K562 (cell line): ENCODE results near the gene UFSP2. TPM values are rescaled to one million over a fixed set of nuclear protein-coding genes. Genes with fewer than 3 reads are reported as not detected.
A peak's percentile ranks its signal among the peaks of the same experiment; 100 is the strongest.

Source experiments
- ATAC-seq: fragments of 200-7000 bp; cut with Tn5 transposase; 3 replicates; pipeline ENCODE4 v1.9.1; 2020; ENCODE audit warnings: moderate library complexity
- BruUV-seq: library from RNA; stranded (reverse); fragments of 400-500 nt; replicated peaks from 2 replicates; lab custom pipeline; 2021; lab: Mats Ljungman, UMichigan
- CTCF ChIA-PET: fragments of 300-600 bp; formaldehyde crosslinking; extraction: SDS; loops from one replicate; lab custom pipeline; 2021; ENCODE audit warnings: low intra/inter-chr PET ratio; lab: Yijun Ruan, JAX
- POLR2A ChIA-PET: fragments of 300-600, 350-650 bp; sonication (Branson Sonifier 250); formaldehyde crosslinking; extraction: SDS; loops from one replicate; lab custom pipeline; 2021; ENCODE audit warnings: antibody characterized with exemption, inconsistent platforms; lab: Yijun Ruan, JAX
- DNase-seq, 4 experiments: peaks; one replicate each; pipeline versions ENCODE4 v3.0.0 to v3.0.0-alpha.2; 2011 to 2018; ENCODE audit warnings: low spot score in 3 of 4, mixed read lengths in 3 of 4; ENCODE audit errors: extremely low read depth in 1 of 4
- FAIRE-seq: peaks from 2 replicates; lab custom pipeline; 2011; peaks lifted over from hg19 to GRCh38; lab: Jason Lieb, UNC
- H2AFZ ChIP-seq: 2 replicates; pipeline ENCODE4 v1.6.0; 2011; ENCODE audit warnings: low read depth, low read length, control low read depth, inconsistent platforms
- H3K27ac ChIP-seq: fragments of 200-600 bp; 3 replicates; pipeline ENCODE4 v1.8.0; 2011; ENCODE audit warnings: low read depth, mild to moderate bottlenecking, control low read depth, inconsistent platforms, low read length, moderate library complexity, mixed read lengths; ENCODE audit errors: extremely low read depth
- H3K27me3 ChIP-seq, 2 experiments: fragments of 300-600 bp in 1 of 2; 2 replicates in 1 of 2; 3 replicates in 1 of 2; pipeline versions ENCODE4 v1.6.0 to v1.8.0; 2011; ENCODE audit warnings: inconsistent platforms in 2 of 2, low read length in 2 of 2, mild to moderate bottlenecking in 1 of 2, mixed read lengths in 1 of 2, moderate library complexity in 1 of 2; ENCODE audit not compliant: control insufficient read depth in 2 of 2, insufficient read depth in 2 of 2
- H3K36me3 ChIP-seq: fragments of 300-600 bp; 3 replicates; pipeline ENCODE4 v1.8.0; 2011; ENCODE audit warnings: mild to moderate bottlenecking, low read length, inconsistent platforms; ENCODE audit not compliant: control insufficient read depth, insufficient read depth
- H3K4me1 ChIP-seq, 2 experiments: fragments of 200-600 bp in 1 of 2; replicated peaks in 1 of 2; 2 replicates in 1 of 2; 3 replicates in 1 of 2; pipeline versions ENCODE4 v1.5.1 to v1.8.0; 2011; ENCODE audit warnings: inconsistent platforms in 2 of 2, low read length in 2 of 2, mild to moderate bottlenecking in 1 of 2, mixed read lengths in 1 of 2, moderate library complexity in 1 of 2; ENCODE audit not compliant: control insufficient read depth in 2 of 2, insufficient read depth in 2 of 2
- H3K4me2 ChIP-seq: 2 replicates; pipeline ENCODE4 v1.6.1; 2011; ENCODE audit warnings: low read length, control low read depth, inconsistent platforms, mixed read lengths; ENCODE audit not compliant: insufficient read depth
- H3K4me3 ChIP-seq: fragments of 200-600 bp; sonication (generic), shearing (Covaris generic); 2 replicates; pipeline ENCODE4 v1.5.1; 2016; ENCODE audit warnings: control low read depth, inconsistent platforms
- H3K79me2 ChIP-seq: fragments of 200-600 bp; 3 replicates; pipeline ENCODE4 v1.8.0; 2011; ENCODE audit warnings: low read length, inconsistent platforms; ENCODE audit not compliant: control insufficient read depth, insufficient read depth
- H3K9ac ChIP-seq, 2 experiments: 2 replicates each; pipeline versions ENCODE4 v1.6.0 to v1.6.1; 2011; ENCODE audit warnings: low read depth in 2 of 2, low read length in 2 of 2, control low read depth in 1 of 2, inconsistent platforms in 1 of 2, mild to moderate bottlenecking in 1 of 2, mixed read lengths in 1 of 2; ENCODE audit not compliant: insufficient read depth in 1 of 2
- H3K9me1 ChIP-seq: one replicate; pipeline ENCODE4 v1.6.0; 2011; ENCODE audit warnings: inconsistent platforms, mild to moderate bottlenecking, low read length, moderate library complexity; ENCODE audit not compliant: control insufficient read depth, insufficient read depth
- H3K9me3 ChIP-seq: replicated peaks from 2 replicates; pipeline ENCODE4 v1.5.1; 2011; ENCODE audit warnings: low read depth, low read length, inconsistent platforms; ENCODE audit not compliant: control insufficient read depth, insufficient read depth
- H4K20me1 ChIP-seq: replicated peaks from 2 replicates; pipeline ENCODE4 v1.6.1; 2011; ENCODE audit warnings: low read length, inconsistent platforms, mixed read lengths; ENCODE audit not compliant: control insufficient read depth, insufficient read depth
- CBFB ChIP-seq: sonication (generic); formaldehyde crosslinking; IDR thresholded peaks from 2 replicates; pipeline ENCODE4 v1.4.0; 2020; ENCODE audit warnings: mild to moderate bottlenecking, missing genetic modification reagents
- CHCHD3 ChIP-seq: fragments of 250-450 bp; sonication (Bioruptor Pico); IDR thresholded peaks from 2 replicates; pipeline ENCODE4 v2.1.2; 2022; ENCODE audit warnings: mild to moderate bottlenecking
- FIP1L1 ChIP-seq: fragments of 200-400 bp; formaldehyde crosslinking; IDR thresholded peaks from 2 replicates; pipeline ENCODE4 v1.6.1; 2018; ENCODE audit warnings: mild to moderate bottlenecking, low read depth, low read length; ENCODE audit not compliant: poor library complexity, severe bottlenecking
- HDAC6 ChIP-seq: IDR thresholded peaks from 2 replicates; pipeline ENCODE4 v1.6.1; 2012; ENCODE audit warnings: low read depth, mild to moderate bottlenecking, control low read depth, inconsistent platforms, low read length, moderate library complexity
- HIVEP1 ChIP-seq: fragments of 250-450 bp; sonication (Bioruptor Pico); IDR thresholded peaks from 2 replicates; pipeline ENCODE4 v1.4.0; 2020; ENCODE audit warnings: mild to moderate bottlenecking
- HMGN3 ChIP-seq: IDR thresholded peaks from 2 replicates; pipeline ENCODE4 v1.6.1; 2011; ENCODE audit warnings: borderline replicate concordance, low read depth, mild to moderate bottlenecking, mixed read lengths, low read length; ENCODE audit not compliant: insufficient read length; ENCODE audit errors: extremely low read depth
- ZNF124 ChIP-seq: sonication (generic); formaldehyde crosslinking; IDR thresholded peaks from 2 replicates; pipeline ENCODE4 v1.8.1; 2022; ENCODE audit warnings: missing genetic modification reagents
- ZNF3 ChIP-seq: fragments of 250-450 bp; sonication (Bioruptor Pico); IDR thresholded peaks from 2 replicates; pipeline ENCODE4 v1.5.0; 2021; ENCODE audit warnings: mild to moderate bottlenecking, moderate library complexity
- ZNF785 ChIP-seq: fragments of 250-450 bp; sonication (Bioruptor Pico); IDR thresholded peaks from 2 replicates; pipeline ENCODE4 v1.4.0; 2020; ENCODE audit warnings: mild to moderate bottlenecking
- WGBS: fragments of 100-300 bp; shearing (Covaris generic); methylation state at CpG from one replicate; pipeline ENCODE4 v1.1.6; 2016; ENCODE audit warnings: low coverage, mixed read lengths; ENCODE audit not compliant: insufficient coverage; ENCODE audit errors: missing lambda C conversion rate; 5-methylcytosine and 5-hydroxymethylcytosine counted together
- in situ Hi-C: fragments of 300-500 bp; cut with MboI; formaldehyde crosslinking; loops from 4 replicates; pipeline ENCODE4 v1.15.0; 2018; ENCODE audit warnings: inconsistent platforms, mixed read lengths
- intact Hi-C: fragments of 100-400 bp; cut with micrococcal nuclease; formaldehyde crosslinking; loops from 2 replicates; pipeline ENCODE4 v1.14.2; 2022
- polyA plus RNA-seq, 8 experiments: library from polyadenylated mRNA; depleted of rRNA in 4 of 8; stranded (reverse) in 5 of 8; unstranded in 3 of 8; fragments of >200 nt; fragmentation: Nextera tagmentation in 2 of 8; fragmentation: Illumina TruSeq in 1 of 8; extraction: Ambion mirVana in 2 of 8; extraction: Trizol in 1 of 8; gene quantifications; 2 replicates each; pipeline versions ENCODE4 v1.2.1 to v1.2.3, GENCODE V29; 2011 to 2014; ENCODE audit warnings: inconsistent platforms in 1 of 8, missing spikeins in 1 of 8
- total RNA-seq, 7 experiments: library from RNA; depleted of rRNA in 6 of 7; stranded (reverse); fragments of >200 nt in 6 of 7; fragmentation: Illumina TruSeq in 2 of 7; extraction: Trizol in 2 of 7; gene quantifications; 2 replicates each; pipeline versions ENCODE4 v1.2.1 to v1.2.3, GENCODE V29; 2011 to 2021; ENCODE audit warnings: low replicate concordance in 1 of 7
- TF ChIP-seq, protein P1 (sequence below): IDR thresholded peaks from 3 replicates; pipeline ENCODE4 v1.6.1; 2011; ENCODE audit warnings: borderline replicate concordance, mild to moderate bottlenecking, moderate library complexity; ENCODE audit not compliant: insufficient read length; ENCODE audit errors: extremely low read depth

Gene UFSP2
- total and polyA plus RNA-seq, 9 of the 15 experiments (the other 6 are each of a cell fraction or from before 2014, with no cell fraction given): 20.1 to 55.8 (median 26.6) TPM

DNA sequence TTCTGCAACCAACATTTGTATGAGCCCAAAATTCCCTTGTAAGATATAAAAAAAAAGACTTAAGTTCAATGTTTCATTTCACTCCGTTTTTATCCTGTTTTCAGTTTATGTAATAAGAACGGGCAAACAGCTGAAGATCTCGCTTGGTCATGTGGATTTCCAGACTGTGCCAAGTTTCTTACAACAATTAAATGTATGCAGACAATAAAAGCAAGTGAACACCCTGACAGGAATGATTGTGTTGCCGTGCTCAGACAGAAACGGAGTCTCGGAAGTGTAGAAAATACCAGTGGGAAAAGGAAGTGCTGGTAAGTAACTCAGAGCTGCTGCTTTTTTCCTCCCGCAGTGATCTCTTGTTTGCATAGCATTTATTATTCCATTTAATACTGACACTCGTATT, 26.3 kb downstream of the UFSP2 start:
- no TSS peak for BruUV-seq
- H3K9me3 ChIP-seq: no peaks in the 10 kb centered on the region
- POLR2A ChIA-PET: no interaction called here
- no peak overlapping the region for H3K27ac ChIP-seq
- no peaks in the 10 kb centered on the region for H3K9me1 ChIP-seq
- whole genome bisulfite sequencing: 78% methylated on average over 8 of the region's 8 CpGs
- no peak overlapping the region for H3K4me3 ChIP-seq
- H3K9ac ChIP-seq: peak overlapping the region in 1 of 2 experiments; percentile 28; a peak in 1 of 4 replicates
- peak overlapping the region; percentile 39 for H3K4me2 ChIP-seq
- no peak overlapping the region for H2AFZ ChIP-seq
- DNase-seq (no peak), FAIRE-seq (no peak), ATAC-seq (no peak)
- H3K4me1 ChIP-seq: peaks cover 2 to 20% of the 10 kb centered on the region in 2 experiments; a peak in 4 of 5 replicates
- in situ Hi-C loops: loop anchor here (10.0 kb wide), 1 partner anchor 195 kb away; the partner anchor contains the start of genes CFAP97 and SNX25
- intact Hi-C loops: loop anchor here (5.0 kb wide), 1 partner anchor 82 kb away; no protein-coding TSS in a partner anchor
- TF ChIP-seq HDAC6 (no peak), ZNF785 (CRISPR knock-in tag) (no peak), HIVEP1 (CRISPR knock-in tag) (no peak), CBFB (CRISPR knock-in tag) (no peak), ZNF3 (no peak), HMGN3 (no peak), CHCHD3 (CRISPR knock-in tag) (no peak), FIP1L1 (no peak), ZNF124 (CRISPR knock-in tag) (no peak)
- TF ChIP-seq, protein P1, sequence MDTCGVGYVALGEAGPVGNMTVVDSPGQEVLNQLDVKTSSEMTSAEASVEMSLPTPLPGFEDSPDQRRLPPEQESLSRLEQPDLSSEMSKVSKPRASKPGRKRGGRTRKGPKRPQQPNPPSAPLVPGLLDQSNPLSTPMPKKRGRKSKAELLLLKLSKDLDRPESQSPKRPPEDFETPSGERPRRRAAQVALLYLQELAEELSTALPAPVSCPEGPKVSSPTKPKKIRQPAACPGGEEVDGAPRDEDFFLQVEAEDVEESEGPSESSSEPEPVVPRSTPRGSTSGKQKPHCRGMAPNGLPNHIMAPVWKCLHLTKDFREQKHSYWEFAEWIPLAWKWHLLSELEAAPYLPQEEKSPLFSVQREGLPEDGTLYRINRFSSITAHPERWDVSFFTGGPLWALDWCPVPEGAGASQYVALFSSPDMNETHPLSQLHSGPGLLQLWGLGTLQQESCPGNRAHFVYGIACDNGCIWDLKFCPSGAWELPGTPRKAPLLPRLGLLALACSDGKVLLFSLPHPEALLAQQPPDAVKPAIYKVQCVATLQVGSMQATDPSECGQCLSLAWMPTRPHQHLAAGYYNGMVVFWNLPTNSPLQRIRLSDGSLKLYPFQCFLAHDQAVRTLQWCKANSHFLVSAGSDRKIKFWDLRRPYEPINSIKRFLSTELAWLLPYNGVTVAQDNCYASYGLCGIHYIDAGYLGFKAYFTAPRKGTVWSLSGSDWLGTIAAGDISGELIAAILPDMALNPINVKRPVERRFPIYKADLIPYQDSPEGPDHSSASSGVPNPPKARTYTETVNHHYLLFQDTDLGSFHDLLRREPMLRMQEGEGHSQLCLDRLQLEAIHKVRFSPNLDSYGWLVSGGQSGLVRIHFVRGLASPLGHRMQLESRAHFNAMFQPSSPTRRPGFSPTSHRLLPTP: no peak
- TF ChIP-seq, all 486 proteins: peak for 0
- Histone ChIP-seq H3K27me3 (no peaks in the 10 kb centered on the region), H3K79me2 (peaks cover 26% of the 10 kb centered on the region), H4K20me1 (no peaks in the 10 kb centered on the region), H3K36me3 (peaks cover 53% of the 10 kb centered on the region)
- CTCF ChIA-PET: no interaction called here
